Activated T-cell treated with anti-CD3 and anti-CD28 coated beads for 4 hours (primary cell): Measurements from ENCODE around the gene AKAP12.
"Not testable (repeated sequence)": the region's sequence is repeated elsewhere in the genome, so short reads cannot be mapped to it uniquely, and the experiment has no call there.

Experiments used
- DNase-seq: peaks from one replicate; pipeline ENCODE4 v3.0.0-alpha.2; 2020

The AKAP12 gene

GRCh38 chr6:151313066-151313491 lies 73.3 kb downstream of the AKAP12 start:
- DNase-seq = no peak

DNA sequence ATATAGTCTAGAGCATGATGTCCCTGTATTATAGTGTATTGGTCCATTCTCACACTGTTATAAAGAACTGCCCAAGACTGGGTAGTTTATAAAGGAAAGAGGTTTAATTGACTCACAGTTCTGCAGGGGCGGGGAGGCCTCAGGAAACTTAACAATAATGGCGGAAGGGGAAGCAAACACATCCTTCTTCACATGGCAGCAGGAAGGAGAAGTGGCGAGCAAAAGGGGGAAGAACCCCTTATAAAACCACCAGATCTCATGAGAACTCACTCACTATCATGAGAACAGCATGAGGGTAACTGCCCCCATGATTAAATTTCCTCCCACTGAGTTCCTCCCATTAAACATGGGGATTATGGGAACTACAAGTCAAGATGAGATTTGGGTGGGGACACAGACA lies 75.9 kb downstream of the AKAP12 start:
- not testable (repeated sequence) for DNase-seq

- no peak for DNase-seq
Observed at GRCh38 chr6:151317103-151317994, 77.6 kb downstream of the AKAP12 start.

GRCh38 chr6:151317995-151318365 lies 78.2 kb downstream of the AKAP12 start:
- DNase-seq = no peak

- DNase-seq = no peak
Observed at GRCh38 chr6:151320140-151320539, 80.4 kb downstream of the AKAP12 start.

GRCh38 chr6:151321438-151321837 lies 81.7 kb downstream of the AKAP12 start:
- no peak for DNase-seq

DNA sequence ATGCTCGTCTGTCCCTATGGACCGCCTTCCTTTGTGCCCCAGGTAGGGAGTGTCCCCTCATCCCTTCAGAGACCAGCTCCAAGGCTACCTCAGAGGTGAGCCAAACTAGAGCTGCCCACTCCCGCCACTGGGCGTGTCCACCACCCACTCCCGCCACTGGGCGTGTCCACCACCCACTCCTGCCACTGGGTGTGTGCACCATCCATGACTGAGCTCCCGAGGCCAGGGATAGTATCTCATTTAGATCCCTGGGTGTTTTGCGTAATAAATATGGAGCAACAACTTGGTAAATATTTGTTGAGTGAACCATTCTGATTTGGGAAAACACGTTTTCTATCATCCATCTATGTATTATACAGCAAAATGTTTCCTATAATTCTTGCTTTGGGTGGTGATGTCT lies 82.8 kb downstream of the AKAP12 start:
- no peak for DNase-seq

GRCh38 chr6:151323791-151324487 lies 84.2 kb downstream of the AKAP12 start:
- peak; percentile 58 for DNase-seq

- no peak for DNase-seq
Observed at GRCh38 chr6:151324488-151324825, 84.7 kb downstream of the AKAP12 start.

GRCh38 chr6:151325075-151326050 lies 85.6 kb downstream of the AKAP12 start:
- no peak for DNase-seq

GRCh38 chr6:151326116-151326825 lies 86.5 kb downstream of the AKAP12 start:
- DNase-seq = no peak

GRCh38 chr6:151327101-151327500 lies 87.3 kb downstream of the AKAP12 start:
- DNase-seq = no peak

DNA sequence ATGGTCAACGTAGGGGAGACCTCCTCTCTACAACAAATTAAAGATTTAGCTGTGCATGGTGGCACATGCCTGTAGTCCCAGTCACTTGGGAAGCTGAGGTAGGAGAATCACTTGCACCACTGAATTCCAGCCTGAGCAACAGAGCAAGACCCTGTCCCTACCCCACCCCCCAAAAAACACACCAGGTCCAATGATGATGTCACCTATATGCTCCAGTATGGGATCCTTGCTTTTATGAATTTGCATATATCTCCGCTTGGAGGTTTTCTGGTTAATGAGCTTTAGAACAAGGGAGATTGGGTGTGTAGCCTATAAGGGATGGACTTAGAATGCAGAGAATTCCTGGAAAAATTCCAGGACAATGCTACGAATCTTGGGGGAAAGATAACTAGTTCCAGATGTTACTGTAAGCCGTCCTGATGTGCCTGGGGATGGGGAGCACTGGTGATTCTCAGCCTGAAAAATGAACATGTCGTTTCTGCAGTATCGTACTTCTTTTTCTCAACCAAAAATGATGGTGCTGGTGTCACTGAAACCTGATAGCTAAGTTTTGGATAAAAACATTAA lies 90.4 kb downstream of the AKAP12 start:
- DNase-seq = no peak

GRCh38 chr6:151335930-151336329 lies 96.2 kb downstream of the AKAP12 start:
- DNase-seq = no peak

DNA sequence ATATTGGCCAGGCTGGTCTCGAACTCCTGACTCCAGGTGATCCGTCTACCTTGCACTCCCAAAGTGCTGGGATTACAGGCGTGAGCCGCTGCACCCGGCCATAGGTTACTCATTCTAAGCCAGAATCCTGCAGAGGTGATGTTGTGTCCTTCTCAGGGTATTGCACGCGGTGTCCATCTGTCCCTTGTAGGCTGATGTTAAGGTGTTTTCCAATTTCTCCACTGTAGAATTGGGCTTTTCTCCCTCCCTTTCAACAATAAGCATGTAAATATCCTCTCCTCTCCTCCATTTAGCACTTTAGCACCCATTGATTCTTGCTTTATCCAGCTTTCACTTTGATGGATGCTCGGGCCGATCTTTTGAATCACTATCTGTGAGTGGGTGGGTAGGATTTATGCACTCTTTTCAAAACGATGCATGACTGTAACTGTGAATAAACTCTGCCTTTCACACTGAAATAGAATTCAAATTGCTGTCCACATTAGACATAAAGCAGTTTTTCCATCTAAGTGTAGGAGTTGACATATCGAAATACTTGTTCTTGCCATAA lies 99.0 kb downstream of the AKAP12 start:
- DNase-seq = no peak

- DNase-seq = no peak
Observed at GRCh38 chr6:151339369-151339768, 99.6 kb downstream of the AKAP12 start.

- DNase-seq = no peak
Observed at GRCh38 chr6:151340219-151340978, 100.6 kb downstream of the AKAP12 start.

DNA sequence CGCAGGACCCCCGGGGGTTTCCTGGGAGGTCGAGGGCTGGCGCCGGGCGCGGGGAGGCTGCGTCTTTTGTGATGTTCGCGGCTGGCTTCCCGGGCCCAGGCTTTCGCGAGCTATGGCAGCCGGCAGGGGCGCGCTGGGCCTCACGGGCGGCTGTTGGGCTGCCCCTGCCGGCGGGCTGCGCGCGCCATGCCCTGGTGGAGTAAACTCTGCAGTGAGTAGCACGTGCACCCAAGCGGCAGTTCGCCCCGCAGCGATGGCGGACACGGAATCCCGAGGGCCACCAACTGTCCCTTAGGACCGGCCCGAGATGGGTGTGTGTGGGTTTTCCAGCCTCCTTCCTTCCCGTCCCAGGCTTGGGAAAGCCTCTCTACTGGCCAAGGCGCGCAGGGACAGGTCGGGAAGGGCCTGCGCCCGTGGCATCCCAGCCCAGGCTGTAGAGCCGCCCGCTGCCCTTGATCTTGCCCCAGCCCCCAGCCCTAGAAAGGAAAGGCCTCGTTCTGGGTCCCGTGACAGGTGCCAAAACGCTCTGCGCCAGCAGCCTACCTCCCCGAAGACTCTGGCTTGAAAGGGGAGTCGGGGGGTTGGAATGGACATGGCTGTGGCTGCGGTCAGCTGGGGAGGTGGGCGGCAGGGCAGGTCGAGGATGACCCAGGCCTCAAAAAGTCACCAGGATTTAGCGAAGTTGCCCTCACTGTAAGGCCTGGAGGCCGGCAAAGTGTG lies 101.9 kb downstream of the AKAP12 start:
- DNase-seq = no peak

GRCh38 chr6:151342750-151343149 lies 103.0 kb downstream of the AKAP12 start:
- DNase-seq = not testable (repeated sequence)

- DNase-seq = no peak
Observed at GRCh38 chr6:151349651-151350270, 110.0 kb downstream of the AKAP12 start.
